ENCODE results near the gene BRAP.
"Not testable (repeated sequence)": the region's sequence is repeated elsewhere in the genome, so short reads cannot be mapped to it uniquely, and the experiment has no call there.

BRAP gene

GRCh38 chr12:111672822-111673381 is 12.9 kb downstream of the BRAP start:
- no peak for DNase-seq

DNA sequence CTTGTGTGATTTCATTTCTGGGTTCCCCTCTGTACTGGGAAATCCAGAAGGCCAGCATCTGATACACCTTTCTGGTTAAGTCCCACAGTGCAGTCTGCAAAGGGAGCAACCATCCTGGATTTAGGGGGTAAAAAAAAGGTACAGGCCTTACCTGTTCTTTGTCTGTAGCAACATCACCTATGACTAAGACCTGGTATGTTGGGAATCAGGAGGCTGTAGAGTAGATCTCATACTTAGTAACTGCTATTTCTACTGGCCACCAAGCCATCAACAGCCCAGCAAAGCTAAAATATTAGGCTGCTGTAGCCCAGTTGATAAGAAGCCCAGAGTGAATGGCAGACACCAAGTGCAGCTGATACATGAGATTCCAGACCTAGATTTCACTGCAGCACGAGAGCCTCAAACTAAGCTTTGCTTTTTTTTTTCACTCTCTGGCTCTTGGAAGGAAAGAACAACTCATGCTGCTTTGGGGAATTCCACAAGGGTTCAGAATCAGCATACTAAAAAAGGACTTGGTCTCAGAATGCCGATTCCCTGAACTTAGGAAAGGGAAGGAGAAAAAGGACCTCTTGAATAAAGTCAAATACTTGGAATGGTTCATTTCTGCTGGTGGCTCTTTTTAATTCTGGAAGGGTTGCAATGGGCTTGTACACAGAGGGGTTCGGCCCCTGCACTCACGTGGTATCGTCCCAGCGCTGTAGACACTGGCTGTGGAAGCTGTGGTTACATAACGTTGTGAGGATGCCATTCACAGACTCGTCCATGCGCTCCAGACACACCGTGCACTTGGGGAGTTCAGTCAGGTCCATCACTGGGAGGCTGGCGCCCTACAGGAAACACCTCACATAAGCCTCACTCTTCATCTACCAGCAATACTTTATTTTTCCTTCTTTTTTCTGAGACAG is 20.5 kb downstream of the BRAP start:
- DNase-seq: no peak

DNA sequence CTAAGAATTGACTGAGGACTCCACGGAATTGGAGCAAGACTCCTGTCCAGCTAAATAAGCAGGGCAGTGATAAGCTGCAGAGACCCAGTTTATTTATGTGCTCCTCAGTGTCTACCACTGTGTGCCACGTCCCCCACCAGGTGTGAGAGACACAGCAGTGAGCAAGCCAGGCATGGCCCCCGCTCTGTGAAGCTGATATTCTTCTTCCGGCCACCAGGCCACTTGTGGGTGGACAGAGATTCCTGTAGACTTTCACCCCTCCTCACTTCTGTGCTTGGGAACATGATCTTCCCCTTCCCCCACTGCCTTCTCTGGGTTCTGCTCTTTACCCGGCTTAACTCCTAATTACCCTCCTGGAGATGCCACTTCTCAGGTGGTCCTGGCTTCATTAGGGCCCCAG is 21.3 kb downstream of the BRAP start:
- DNase-seq: no peak

GRCh38 chr12:111656016-111656415 is 29.7 kb downstream of the BRAP start:
- no peak for DNase-seq

- DNase-seq: no peak
Measured at GRCh38 chr12:111655356-111655755, 30.4 kb downstream of the BRAP start.

DNA sequence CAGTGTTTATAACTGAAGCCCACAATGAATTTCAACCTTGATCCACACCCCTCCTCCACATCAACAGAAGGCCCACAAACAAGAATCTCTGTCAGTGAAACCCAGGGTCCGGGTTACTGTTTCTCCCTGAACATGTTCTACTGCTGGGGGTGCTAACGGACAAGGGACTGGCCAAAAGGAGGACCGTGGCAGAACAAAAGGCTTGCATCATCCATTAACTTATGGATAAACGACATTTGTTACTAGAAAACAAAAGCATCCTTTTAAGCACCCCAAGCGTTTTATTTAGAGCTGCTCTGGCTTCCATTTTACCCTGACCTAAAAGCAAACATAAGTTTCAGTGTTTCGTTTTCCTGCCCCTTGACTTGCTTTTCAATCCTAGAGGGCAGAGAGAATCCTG is 32.2 kb downstream of the BRAP start:
- DNase-seq: no peak

DNA sequence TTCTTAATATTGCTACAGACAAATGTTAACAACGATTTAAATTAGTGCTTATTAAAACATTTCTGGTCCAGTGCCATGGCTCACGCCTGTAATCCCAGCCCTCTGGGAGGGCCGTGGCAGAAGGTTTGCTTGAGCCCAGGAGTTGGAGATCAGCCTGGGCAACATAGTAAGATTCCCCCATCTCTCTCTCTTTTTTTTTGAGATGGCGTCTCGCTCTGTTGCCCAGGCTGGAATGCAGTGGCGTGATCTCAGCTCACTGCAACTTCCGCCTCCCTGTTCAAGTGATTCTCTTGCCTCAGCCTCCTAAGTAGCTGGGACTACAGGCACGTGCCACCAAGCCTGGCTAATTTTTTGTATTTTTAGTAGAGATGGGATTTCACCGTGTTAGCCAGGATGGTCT is 33.2 kb downstream of the BRAP start:
- DNase-seq: not testable (repeated sequence)

- no peak for DNase-seq
Measured at GRCh38 chr12:111650912-111651311, 34.8 kb downstream of the BRAP start.

GRCh38 chr12:111645433-111645832 is 40.3 kb downstream of the BRAP start:
- no peak for DNase-seq

DNA sequence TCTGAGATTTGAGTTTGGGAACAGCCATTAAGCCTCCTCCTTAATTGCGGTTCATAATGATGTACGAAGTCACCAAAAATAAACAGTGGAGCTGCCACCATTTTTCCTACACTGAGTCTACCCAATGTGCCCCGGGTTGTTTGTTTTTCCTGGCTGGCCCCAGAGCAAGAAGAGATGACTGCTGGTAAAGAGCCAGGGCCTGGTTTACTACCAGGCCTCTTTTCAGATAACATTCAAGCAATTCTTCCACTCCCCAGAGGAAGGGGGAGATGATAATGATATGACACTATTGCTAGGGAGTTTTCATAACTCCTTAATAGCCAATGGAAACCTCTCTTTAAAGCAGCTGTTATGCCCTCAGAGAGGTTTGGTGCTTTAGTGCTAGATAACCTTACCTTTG is 42.3 kb downstream of the BRAP start:
- no peak for DNase-seq

GRCh38 chr12:111642681-111643426 is 42.9 kb downstream of the BRAP start:
- no peak for DNase-seq

GRCh38 chr12:111640506-111640905 is 45.2 kb downstream of the BRAP start:
- DNase-seq: no peak

GRCh38 chr12:111638556-111638955 is 47.2 kb downstream of the BRAP start:
- no peak for DNase-seq

DNA sequence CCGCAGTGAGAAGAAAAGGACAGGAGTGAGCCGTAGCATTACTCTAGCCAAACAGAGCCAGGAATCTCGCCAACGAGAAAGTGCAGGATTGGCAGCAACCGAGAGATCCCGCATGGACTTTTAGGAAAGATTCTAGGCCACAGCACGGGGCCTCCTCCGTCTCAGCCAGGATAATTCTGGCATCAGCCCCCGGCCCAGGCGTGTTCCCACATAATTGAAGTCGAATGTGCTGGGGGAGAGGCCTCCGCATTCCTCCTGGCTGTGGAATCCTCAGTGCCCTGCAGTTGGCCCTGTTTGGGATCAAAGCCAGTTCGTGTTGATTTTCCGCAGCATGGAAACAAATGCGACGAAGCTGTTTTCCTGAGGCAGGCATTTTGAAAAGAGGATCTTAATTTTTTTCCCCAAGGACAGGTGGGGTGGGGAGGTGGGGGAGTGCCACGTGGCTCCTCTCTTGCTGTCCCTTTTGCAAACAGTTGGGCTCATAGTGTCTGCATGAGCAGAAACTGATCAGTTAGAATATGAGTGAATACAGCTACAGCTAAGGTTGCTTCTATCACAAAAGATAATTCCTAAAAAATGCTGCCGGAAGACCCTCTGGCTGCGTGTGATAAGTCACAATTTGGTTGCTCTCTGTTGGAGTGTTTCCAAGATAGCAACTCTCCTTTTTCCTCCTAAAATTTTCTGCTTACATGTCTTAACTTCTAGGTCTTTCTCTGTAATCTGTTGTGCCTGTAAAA is 49.4 kb downstream of the BRAP start:
- no peak for DNase-seq

- DNase-seq: no peak
Measured at GRCh38 chr12:111635524-111635923, 50.2 kb downstream of the BRAP start.

GRCh38 chr12:111628505-111629260 is 57.1 kb downstream of the BRAP start:
- no peak for DNase-seq

DNA sequence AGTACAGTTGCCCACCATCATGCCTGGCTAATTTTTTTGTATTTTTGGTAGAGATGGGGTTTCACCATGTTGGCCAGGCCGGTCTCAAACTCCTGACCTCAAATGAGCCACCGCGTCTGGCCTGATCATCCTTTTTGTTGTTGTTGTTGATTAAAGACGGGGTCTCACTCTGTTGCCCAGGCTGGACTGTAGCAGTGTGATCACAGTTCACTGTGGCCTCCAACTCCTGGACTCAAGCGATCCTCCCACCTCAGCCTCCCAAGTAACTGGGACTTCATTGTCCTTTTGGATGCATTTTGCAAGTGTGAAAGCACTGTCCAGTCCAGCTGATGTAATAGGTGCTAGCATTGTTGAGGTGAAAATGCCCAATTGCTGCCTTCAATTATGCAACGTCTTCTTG is 59.5 kb downstream of the BRAP start:
- DNase-seq: no peak

DNA sequence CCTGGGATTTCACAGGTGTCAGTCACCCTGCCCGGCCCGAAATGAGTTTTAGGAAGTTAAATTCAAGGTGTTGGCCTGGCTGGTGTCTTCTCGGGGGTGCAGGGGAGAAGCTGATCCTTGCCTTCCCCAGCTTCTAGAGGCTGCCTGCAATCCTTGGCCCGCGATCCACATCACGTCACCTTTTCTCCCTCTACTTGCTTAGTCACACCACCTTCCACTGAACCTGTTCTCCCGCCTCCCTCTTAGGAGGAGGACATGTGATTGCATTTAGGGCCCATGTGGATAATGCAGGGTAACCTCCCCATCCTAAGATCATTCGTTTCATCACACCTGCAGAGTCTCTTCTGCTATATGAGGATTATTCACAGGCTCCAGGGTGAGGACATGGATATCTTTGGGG is 61.2 kb downstream of the BRAP start:
- DNase-seq: no peak

DNA sequence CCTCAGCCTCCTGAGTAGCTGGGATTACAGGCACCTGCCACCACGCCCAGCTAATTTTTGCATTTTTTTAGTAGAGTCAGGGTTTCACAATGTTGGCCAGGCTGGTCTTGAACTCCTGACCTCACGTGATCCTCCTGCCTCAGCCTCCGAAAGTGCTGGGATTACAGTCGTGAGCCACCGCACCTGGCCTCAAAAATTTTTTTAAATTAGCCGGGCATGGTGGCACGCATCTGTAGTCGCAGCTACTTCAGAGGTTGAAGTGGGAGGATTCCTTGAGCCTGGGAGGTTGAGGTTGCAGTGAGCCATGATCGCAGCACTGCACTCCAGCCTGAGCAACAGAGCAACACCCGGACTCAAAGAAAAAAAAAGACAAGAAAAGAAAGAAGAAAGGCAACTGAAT is 67.9 kb downstream of the BRAP start:
- not testable (repeated sequence) for DNase-seq

GRCh38 chr12:111616177-111616623 is 69.6 kb downstream of the BRAP start:
- DNase-seq: no peak

- DNase-seq: no peak
Measured at GRCh38 chr12:111607239-111607638, 78.5 kb downstream of the BRAP start.

DNA sequence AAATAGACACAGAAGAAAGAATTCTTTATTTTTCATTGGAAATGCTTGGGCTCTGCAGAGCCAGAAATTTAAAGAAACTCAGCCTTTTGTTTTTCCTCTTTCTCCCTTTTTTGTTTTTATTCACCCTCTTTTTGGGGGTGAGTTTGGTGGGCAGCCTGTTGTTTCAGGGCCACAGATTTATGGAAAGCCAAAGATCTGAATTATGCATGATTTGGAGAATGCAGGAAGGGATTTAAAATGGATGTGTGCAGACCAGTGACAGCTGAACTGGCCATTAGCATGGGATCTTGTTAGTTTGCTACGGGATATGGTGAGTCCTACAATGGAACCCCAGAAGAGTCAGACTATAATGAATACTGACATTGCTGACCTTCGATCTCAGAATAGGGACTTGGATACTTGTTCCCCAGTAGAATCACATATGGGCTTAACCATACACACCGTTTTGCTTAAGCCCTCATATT is 79.0 kb downstream of the BRAP start:
- DNase-seq: no peak

Measured in CD4-positive, alpha-beta T cell treated with Interleukin-21 for 1 hour (primary cell).